ENCODE results near the gene STX16.

STX16 gene

DNA sequence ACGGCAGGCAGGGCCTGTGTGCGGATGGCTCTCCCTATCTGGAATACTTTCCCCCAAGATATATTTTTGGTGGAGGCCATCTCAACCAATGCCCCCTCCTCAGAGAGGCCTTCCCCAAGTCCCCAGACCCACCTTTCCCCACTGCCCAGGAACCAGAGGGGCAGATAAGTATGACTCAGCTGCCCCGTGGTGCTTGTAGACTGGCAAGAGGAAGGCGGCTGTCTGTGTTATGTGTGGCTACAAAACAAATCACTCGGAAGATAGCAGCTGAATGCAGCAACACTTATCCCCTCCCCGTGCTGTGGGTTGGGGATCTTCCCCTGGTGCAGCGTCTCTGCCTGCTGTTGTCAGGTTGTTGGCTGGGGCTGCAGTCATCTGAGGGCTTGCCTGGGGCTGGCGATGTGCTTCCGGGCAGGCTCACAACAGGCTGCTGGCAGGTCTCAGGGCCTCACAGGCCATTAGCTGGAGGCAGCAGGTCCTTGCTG lies 48.6 kb downstream of the STX16 start:
- no peak for DNase-seq

DNA sequence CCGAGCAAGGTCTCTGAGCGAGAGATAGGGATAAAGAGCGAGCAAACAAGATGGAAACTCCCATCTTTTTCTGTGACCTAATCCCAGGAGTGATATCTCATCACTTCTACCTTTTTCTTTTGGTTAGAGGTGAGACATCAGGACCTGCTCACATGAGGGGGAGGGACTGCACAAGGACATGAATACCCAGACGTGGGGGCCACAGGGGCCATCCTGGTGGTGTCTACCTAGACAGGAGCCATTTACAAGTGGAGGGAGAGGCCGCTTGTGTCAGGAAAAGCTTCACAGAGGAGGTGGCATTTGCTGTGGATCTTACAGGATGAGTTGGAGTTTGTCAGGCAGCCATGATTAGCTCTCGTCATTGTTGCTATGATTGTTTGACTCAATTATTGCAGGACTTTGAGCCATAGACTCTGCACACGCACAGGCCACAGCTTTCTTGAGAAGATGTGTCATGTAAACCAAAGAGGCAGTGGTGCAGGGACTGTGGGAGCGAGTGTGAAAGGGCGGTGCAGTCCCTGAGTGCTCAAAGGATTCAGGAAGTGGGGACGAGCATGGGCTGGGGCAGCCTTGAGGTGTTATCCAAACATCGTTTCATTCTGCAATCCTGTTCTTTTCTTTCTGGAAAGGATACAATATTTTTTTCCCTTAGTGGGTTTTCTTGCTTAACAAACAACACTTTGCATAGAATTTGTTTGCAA lies 49.2 kb downstream of the STX16 start:
- DNase-seq = no peak

GRCh38 chr20:58700823-58701222 lies 49.7 kb downstream of the STX16 start:
- DNase-seq = no peak

DNA sequence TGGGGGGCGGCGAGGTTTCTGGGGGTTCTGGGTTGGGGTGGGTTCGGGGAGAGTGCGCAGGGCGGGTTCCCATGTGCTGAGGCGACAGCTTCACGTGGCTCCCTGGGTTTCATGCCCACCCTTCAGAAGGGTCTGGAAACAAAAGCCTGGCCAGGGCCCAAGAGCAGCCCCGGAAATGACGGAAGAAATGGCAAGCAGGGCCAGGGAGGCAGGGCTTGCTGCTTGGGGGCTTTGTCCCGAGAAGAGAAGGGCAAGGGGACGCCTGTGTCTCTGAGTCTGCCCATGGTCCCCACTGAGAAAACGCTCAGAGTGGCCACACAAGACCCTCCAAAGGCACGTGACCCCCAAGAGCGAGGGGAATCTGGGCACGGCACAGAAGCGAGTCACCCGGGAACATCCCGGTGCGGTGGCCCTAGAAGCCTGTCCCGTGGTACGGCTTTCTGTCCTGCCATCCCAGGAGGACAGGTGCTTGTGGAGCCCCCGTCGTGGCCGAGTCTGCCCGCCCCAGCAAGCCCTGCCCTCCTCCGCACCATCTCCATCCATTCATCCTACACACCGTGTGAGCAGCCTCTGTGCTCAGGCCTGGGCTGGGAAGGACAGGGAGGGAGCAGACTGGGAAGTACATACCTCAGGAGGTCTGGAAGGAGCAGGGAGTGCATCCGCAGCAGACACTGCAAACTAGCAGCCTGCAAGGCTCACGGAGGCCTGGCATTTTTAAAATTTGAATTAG lies 50.5 kb downstream of the STX16 start:
- DNase-seq = no peak

GRCh38 chr20:58702161-58702510 lies 51.1 kb downstream of the STX16 start:
- no peak for DNase-seq

- no peak for DNase-seq
Observed at GRCh38 chr20:58702859-58703648, 52.0 kb downstream of the STX16 start.

GRCh38 chr20:58703765-58704371 lies 52.8 kb downstream of the STX16 start:
- no peak for DNase-seq

DNA sequence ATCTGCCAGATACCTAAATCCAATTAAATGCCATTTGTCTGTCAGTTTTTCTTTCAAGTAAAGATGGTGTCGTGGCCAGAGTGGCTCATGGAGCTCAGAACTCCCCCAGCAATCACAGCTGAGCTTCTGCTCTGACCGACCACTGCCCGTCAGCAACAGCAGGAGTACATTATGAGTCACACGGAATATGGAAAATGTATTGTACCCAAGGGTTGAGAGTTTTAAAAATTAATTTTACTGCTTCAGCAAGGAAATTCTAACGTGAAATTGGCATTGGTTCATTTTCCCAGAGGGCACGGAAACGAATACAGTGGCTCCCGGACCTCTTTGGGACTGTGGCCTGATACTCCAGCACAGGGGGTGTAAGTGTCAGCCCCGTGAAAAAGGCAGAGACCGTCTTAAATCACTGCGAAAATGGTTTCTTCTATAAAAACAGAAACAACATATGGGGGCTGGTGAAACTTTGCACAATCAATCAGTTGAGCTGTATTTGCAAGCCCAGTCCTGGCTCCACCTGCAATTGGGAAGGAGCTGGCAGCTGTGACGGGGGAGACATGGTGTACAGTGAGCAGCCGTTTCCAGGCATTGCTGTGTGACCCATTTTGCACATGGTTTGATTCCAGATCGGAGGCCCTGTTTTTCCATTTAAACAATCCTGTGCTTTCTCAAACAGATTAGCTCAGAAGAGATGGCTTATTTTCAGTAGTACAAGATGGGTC lies 54.3 kb downstream of the STX16 start:
- DNase-seq = no peak

- no peak for DNase-seq
Observed at GRCh38 chr20:58706150-58706892, 55.2 kb downstream of the STX16 start.

DNA sequence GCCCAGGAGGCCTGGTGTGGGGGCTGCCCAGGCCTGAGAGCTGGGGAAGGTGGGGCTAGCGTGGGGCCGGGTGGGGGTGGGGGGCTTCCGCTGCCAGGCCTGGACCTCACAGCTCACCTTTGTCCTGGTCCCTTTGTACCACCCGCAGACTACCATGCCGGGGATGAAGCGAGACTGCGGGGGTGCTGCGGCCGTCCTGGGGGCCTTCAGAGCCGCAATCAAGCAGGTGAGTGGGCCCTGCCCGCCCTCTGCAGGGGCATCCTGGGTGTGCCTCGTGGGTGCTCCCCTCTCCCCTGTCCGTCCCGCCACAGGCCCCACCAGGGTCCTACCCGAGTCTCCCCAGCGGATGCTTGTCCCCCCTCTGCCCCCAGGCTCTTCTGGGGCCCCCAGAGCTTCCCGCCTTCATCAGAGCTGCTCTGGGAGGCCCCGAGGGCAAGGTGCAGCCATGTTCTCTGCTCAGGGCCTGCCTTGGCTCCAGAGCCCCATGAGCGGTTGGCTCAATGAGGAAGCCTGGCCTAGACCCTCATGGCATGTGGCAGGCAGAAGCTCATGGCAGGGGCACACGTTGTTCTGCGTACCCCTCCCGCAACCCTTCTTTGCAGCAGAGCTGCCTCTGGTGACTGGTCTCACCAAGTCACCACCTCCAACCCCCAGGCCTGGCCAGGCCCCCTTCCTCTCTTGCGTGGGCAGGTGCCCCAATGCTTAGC lies 56.0 kb downstream of the STX16 start:
- no peak for DNase-seq

DNA sequence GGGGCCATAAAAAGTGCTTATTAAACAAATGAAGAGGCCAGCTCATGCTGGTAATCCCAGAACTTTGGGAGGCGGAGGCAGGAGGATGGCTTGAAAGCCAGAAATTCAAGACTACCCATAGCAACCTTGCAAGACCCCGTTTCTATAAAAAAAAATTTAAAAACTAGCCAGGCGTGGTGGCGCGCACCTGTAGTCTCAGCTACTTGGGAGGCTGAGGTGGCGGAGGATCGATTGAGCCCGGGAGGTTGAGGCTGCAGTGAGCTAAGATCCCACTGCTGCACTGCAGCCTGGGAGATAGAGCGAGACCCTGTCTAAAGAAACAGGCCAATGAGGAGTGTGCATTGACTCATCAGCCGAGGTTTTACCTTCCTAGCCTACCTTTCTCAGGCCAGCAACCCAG lies 56.7 kb downstream of the STX16 start:
- no peak for DNase-seq

DNA sequence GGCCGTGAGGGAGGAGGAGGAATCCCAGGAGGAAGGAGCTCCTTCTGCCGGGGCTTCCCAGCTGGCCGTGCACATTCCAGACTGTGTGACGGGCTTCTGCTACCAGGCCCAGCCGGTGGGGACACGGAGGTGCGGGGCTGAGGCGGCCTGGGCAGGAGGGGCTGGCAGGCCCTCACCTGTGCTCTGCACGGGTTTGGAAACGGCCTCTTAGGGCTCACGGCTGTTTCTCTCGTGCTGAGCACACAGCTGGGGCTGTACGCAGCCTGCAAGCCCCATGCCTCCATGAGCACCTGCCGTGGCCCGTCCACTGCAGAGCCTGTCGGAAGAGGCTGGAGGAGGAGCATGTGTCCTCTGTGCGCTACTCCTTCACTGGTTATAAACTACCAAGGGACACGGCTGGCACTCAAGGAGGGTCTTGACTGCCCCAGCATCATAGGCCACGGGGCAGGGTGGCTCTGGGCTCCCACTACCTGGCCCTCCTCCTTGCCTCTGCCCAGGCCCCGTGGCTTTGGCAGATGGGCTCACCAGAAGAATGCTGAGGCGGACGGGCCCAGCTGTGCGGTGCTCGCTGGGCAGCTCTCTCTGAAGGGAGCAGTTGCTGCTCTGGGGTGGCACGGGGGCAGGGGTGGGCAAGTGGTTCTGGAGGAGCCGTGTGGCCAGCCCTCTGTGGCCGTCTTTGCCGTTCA lies 57.3 kb downstream of the STX16 start:
- DNase-seq = no peak

- no peak for DNase-seq
Observed at GRCh38 chr20:58709013-58709702, 58.1 kb downstream of the STX16 start.

GRCh38 chr20:58709703-58710039 lies 58.6 kb downstream of the STX16 start:
- DNase-seq = no peak

DNA sequence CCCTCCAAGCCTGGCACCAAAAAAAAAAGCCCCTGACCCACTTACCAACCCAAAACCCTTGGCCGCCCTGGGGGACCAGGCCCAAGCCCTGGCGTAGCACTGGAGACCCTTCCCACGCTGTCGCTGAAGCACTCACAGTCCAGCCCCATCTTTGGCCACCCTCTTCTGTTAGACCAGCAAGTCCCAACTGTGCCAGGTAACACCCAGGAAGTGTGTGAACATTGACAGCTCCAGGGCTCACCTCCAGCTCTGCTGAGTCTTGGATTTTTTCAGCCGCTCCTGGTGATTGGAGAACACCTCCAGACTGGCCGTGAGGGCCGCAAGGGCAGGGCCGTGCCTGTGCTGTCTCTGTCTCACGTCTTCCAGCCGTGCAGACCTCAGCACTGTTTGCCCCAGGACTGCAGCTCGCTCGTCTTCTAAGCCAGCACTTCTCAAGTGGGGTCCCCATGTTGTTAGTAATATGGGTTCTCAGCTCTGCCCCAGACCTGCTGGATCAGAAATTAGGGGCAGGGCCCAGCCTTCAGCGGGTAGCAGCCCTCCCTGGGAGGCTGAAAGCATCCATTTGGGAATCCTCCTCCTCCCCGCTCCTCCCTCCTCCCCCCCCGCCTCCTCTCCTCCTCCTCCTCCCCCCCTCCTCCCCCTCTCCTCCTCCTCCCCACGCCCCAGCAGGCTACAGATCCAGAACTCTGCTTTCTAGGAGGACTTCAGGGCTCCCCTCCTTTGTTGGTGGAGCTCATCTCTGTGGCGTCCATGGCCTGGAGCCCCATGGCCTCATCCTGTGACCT lies 59.6 kb downstream of the STX16 start:
- no peak for DNase-seq

GRCh38 chr20:58711266-58712051 lies 60.4 kb downstream of the STX16 start:
- no peak for DNase-seq

DNA sequence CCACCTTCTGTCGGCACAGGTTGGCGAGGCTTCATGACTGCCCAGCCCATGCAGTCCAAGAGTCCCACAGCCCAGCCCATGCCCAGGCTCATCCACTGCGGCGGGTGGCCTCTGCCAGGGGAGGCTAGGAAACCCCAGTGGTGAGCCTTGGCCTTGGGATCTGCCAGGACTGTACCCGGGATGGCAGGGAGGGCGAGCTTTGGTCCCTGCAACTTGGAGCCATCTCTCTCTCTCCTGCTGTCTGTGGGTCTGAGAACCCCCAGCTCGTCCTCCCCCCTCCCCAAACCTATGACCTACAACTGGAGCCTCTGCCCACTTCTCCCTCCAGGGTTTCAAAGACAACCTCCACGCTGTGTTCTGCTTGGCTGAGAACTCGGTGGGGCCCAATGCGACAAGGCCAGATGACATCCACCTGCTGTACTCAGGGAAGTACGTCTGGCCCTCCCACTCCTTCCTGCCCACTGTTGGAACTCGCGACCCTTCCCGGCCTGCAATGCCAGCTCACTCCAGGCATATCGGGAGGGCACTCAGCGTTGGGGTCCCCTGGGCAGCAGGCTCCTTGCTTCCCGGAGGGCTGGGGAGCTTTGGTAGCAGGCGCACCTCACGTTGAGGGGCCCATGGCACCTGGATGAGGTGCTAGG lies 61.2 kb downstream of the STX16 start:
- DNase-seq = no peak
